HL-60 (cell line): ENCODE measurements around the gene RYR3.

ENCODE experiments used
- DNase-seq, 2 experiments: peaks; one replicate each; pipeline ENCODE4 v3.0.0-alpha.2; 2010 to 2020; ENCODE audit warnings: low read depth in 1 of 2, low spot score in 1 of 2
- H3K27ac ChIP-seq: fragments of 250-450 bp; sonication (Bioruptor Pico); replicated peaks from 2 replicates; pipeline ENCODE4 v1.5.1; 2020; ENCODE audit warnings: mild to moderate bottlenecking, moderate library complexity
- H3K27me3 ChIP-seq: fragments of 250-450 bp; sonication (Bioruptor Pico); 2 replicates; pipeline ENCODE4 v1.5.1; 2021; ENCODE audit warnings: mild to moderate bottlenecking, moderate library complexity; ENCODE audit not compliant: insufficient read depth, poor library complexity, severe bottlenecking
- H3K4me3 ChIP-seq: replicated peaks from 2 replicates; pipeline ENCODE4 v1.5.1; 2011; ENCODE audit warnings: mild to moderate bottlenecking, control low read depth, low read length; ENCODE audit not compliant: insufficient read depth
- CTCF ChIP-seq: IDR thresholded peaks from one replicate; pipeline ENCODE4 v1.5.1; 2011; ENCODE audit warnings: low read length, control low read depth, inconsistent platforms; ENCODE audit not compliant: insufficient read depth
- GABPA ChIP-seq: IDR thresholded peaks from 2 replicates; pipeline ENCODE4 v1.6.1; 2012; ENCODE audit warnings: low read depth
- POLR2AphosphoS5 ChIP-seq: IDR thresholded peaks from 2 replicates; pipeline ENCODE4 v1.6.1; 2012; ENCODE audit warnings: low read depth
- SPI1 ChIP-seq: IDR thresholded peaks from 2 replicates; pipeline ENCODE4 v1.6.1; 2012; ENCODE audit warnings: low read depth, mild to moderate bottlenecking, borderline replicate concordance
- TF ChIP-seq, protein P1 (sequence below): IDR thresholded peaks from 2 replicates; pipeline ENCODE4 v1.6.1; 2012; ENCODE audit warnings: low read depth; ENCODE audit not compliant: insufficient replicate concordance

RYR3 gene

GRCh38 chr15:33757516-33758232 lies 446.9 kb downstream of the RYR3 start:
- peak in 1 of 2 experiments; percentile 15 for DNase-seq
- no peaks in the 10 kb centered on the region for H3K27me3 ChIP-seq
- H3K4me3 ChIP-seq: no peak overlapping the region
- TF ChIP-seq CTCF: no peak
- TF ChIP-seq SPI1: no peak
- TF ChIP-seq, protein P1, sequence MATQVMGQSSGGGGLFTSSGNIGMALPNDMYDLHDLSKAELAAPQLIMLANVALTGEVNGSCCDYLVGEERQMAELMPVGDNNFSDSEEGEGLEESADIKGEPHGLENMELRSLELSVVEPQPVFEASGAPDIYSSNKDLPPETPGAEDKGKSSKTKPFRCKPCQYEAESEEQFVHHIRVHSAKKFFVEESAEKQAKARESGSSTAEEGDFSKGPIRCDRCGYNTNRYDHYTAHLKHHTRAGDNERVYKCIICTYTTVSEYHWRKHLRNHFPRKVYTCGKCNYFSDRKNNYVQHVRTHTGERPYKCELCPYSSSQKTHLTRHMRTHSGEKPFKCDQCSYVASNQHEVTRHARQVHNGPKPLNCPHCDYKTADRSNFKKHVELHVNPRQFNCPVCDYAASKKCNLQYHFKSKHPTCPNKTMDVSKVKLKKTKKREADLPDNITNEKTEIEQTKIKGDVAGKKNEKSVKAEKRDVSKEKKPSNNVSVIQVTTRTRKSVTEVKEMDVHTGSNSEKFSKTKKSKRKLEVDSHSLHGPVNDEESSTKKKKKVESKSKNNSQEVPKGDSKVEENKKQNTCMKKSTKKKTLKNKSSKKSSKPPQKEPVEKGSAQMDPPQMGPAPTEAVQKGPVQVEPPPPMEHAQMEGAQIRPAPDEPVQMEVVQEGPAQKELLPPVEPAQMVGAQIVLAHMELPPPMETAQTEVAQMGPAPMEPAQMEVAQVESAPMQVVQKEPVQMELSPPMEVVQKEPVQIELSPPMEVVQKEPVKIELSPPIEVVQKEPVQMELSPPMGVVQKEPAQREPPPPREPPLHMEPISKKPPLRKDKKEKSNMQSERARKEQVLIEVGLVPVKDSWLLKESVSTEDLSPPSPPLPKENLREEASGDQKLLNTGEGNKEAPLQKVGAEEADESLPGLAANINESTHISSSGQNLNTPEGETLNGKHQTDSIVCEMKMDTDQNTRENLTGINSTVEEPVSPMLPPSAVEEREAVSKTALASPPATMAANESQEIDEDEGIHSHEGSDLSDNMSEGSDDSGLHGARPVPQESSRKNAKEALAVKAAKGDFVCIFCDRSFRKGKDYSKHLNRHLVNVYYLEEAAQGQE: no peak
- TF ChIP-seq GABPA: no peak
- TF ChIP-seq POLR2AphosphoS5: no peak
- no peak overlapping the region for H3K27ac ChIP-seq

DNA sequence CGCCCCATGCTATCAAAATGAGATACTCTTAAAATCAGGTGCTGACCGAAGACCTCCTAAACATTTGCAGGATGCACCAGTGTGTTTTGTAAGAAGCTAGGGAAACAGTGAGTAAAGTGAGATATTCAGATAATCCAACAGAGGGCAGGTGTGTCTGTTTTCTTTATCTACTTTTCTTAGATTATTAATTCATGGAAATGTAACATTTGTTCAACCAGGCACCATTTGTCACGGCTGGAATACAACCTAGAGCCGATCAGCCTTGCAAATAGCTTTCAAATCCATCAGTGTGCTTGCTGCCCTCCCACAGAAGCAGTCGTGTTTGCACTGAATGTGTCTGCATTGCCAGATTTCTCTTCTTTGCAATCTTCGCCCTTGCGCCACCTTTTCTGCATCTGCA lies 455.6 kb downstream of the RYR3 start:
- H3K4me3 ChIP-seq: no peak overlapping the region
- H3K27ac ChIP-seq: no peak overlapping the region
- no peak for DNase-seq
- TF ChIP-seq SPI1: no peak
- TF ChIP-seq, protein P1: no peak
- no peak for TF ChIP-seq POLR2AphosphoS5
- no peak for TF ChIP-seq CTCF
- TF ChIP-seq GABPA: no peak
- no peaks in the 10 kb centered on the region for H3K27me3 ChIP-seq

DNA sequence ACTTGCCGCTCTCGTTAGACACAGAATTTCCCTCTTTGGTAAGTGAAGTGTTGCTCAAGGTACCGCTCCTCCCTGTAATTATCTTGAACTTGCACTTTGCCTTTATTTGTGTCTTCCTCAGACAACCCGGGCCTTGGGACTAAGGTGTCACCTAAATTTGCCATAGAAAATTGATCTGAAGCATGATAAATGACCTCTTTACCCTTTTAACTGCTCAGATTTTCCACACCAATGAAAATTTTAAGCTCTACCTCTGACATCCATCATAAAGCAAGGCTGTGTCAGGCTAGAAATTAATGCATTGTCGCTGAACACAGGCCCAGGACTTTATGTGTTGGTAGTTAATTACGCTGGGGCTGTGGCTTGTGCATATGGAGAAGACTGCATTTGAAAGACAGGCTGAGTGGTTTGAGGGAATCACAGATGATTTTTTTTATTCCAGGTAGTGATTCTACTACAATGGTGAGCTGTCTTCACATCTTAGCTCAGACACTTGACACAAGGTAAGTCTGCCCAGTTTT lies 458.0 kb downstream of the RYR3 start:
- TF ChIP-seq, protein P1: no peak
- no peak for TF ChIP-seq GABPA
- TF ChIP-seq SPI1: no peak
- TF ChIP-seq POLR2AphosphoS5: no peak
- TF ChIP-seq CTCF: no peak
- Histone ChIP-seq H3K27me3 (no peaks in the 10 kb centered on the region), H3K27ac (no peak overlapping the region), H3K4me3 (no peak overlapping the region)
- no peak for DNase-seq
